HL-60/S4 treated with retinoic acid at 250 ng/mL for 4 days and 3 days (cell line): ENCODE results near the gene ACACB.

Source experiments
- in situ Hi-C: fragments of 300-500 bp; cut with MboI; formaldehyde crosslinking; loops from 2 replicates; pipeline ENCODE4 v1.7.0; 2022; ENCODE audit warnings: low sequenced_read_pairs

Gene ACACB

GRCh38 chr12:109115758-109116610 is at the start of gene ACACB:
Gene ACACB, plus strand, starts transcription at chr12:109116587. Its CDS starts 22,819 bp downstream, at chr12:109139406.
- in situ Hi-C loops: no loop called here

GRCh38 chr12:109069307-109070271 is 46.8 kb upstream of the ACACB start:
- in situ Hi-C loops: no loop called here

GRCh38 chr12:109074866-109075265 is 41.5 kb upstream of the ACACB start:
- in situ Hi-C loops: loop anchor here (25.0 kb wide), 2 partner anchors 413 to 513 kb away; partner anchors contain the start of genes ISCU and SART3

- in situ Hi-C loops: loop anchor here (25.0 kb wide), 2 partner anchors 420 to 520 kb away; partner anchors contain the start of genes ISCU and SART3
Observed at GRCh38 chr12:109082751-109083150, 33.6 kb upstream of the ACACB start.

GRCh38 chr12:109084425-109084824 is 32.0 kb upstream of the ACACB start:
- in situ Hi-C loops: loop anchor here (25.0 kb wide), 2 partner anchors 422 to 522 kb away; partner anchors contain the start of genes ISCU and SART3

GRCh38 chr12:109085590-109085989 is 30.8 kb upstream of the ACACB start:
- in situ Hi-C loops: loop anchor here (25.0 kb wide), 2 partner anchors 423 to 523 kb away; partner anchors contain the start of genes ISCU and SART3

- in situ Hi-C loops: loop anchor here (25.0 kb wide), 2 partner anchors 425 to 525 kb away; partner anchors contain the start of genes ISCU and SART3
Observed at GRCh38 chr12:109087250-109087649, 29.1 kb upstream of the ACACB start.

- in situ Hi-C loops: loop anchor here (25.0 kb wide), 2 partner anchors 427 to 527 kb away; partner anchors contain the start of genes ISCU and SART3
Observed at GRCh38 chr12:109088818-109089217, 27.6 kb upstream of the ACACB start.

- in situ Hi-C loops: loop anchor here (25.0 kb wide), 2 partner anchors 427 to 527 kb away; partner anchors contain the start of genes ISCU and SART3
Observed at GRCh38 chr12:109089683-109090082, 26.7 kb upstream of the ACACB start.

GRCh38 chr12:109092497-109093021 is 23.8 kb upstream of the ACACB start:
- in situ Hi-C loops: loop anchor here (25.0 kb wide), 2 partner anchors 430 to 530 kb away; partner anchors contain the start of genes ISCU and SART3

GRCh38 chr12:109093022-109093918 is 23.1 kb upstream of the ACACB start, which contains the start of gene ALKBH2:
Gene ALKBH2, minus strand, starts transcription at chr12:109093472. Its CDS starts 686 bp downstream, at chr12:109092786.
- in situ Hi-C loops: loop anchor here (25.0 kb wide), 2 partner anchors 431 to 531 kb away; partner anchors contain the start of genes ISCU and SART3

- in situ Hi-C loops: loop anchor here (25.0 kb wide), 2 partner anchors 435 to 535 kb away; partner anchors contain the start of genes ISCU and SART3
Observed at GRCh38 chr12:109097140-109097434, 19.3 kb upstream of the ACACB start.

GRCh38 chr12:109097435-109098182 is 18.8 kb upstream of the ACACB start, which contains the start of gene UNG:
Gene UNG, plus strand, starts transcription at chr12:109097597. Its CDS starts 83 bp downstream, at chr12:109097680.
- in situ Hi-C loops: loop anchor here (25.0 kb wide), 2 partner anchors 435 to 535 kb away; partner anchors contain the start of genes ISCU and SART3

GRCh38 chr12:109098183-109098604 is 18.2 kb upstream of the ACACB start:
- in situ Hi-C loops: loop anchor here (25.0 kb wide), 2 partner anchors 436 to 536 kb away; partner anchors contain the start of genes ISCU and SART3

GRCh38 chr12:109098651-109099050 is 17.7 kb upstream of the ACACB start:
- in situ Hi-C loops: loop anchor here (25.0 kb wide), 2 partner anchors 436 to 536 kb away; partner anchors contain the start of genes ISCU and SART3

- in situ Hi-C loops: loop anchor here (25.0 kb wide), 2 partner anchors 437 to 537 kb away; partner anchors contain the start of genes ISCU and SART3
Observed at GRCh38 chr12:109099431-109100020, 16.9 kb upstream of the ACACB start.

- in situ Hi-C loops: no loop called here
Observed at GRCh38 chr12:109100741-109101140, 15.6 kb upstream of the ACACB start.

- in situ Hi-C loops: no loop called here
Observed at GRCh38 chr12:109102491-109102890, 13.9 kb upstream of the ACACB start.
